Measurements from ENCODE around the gene ORAI2.

ORAI2 gene

DNA sequence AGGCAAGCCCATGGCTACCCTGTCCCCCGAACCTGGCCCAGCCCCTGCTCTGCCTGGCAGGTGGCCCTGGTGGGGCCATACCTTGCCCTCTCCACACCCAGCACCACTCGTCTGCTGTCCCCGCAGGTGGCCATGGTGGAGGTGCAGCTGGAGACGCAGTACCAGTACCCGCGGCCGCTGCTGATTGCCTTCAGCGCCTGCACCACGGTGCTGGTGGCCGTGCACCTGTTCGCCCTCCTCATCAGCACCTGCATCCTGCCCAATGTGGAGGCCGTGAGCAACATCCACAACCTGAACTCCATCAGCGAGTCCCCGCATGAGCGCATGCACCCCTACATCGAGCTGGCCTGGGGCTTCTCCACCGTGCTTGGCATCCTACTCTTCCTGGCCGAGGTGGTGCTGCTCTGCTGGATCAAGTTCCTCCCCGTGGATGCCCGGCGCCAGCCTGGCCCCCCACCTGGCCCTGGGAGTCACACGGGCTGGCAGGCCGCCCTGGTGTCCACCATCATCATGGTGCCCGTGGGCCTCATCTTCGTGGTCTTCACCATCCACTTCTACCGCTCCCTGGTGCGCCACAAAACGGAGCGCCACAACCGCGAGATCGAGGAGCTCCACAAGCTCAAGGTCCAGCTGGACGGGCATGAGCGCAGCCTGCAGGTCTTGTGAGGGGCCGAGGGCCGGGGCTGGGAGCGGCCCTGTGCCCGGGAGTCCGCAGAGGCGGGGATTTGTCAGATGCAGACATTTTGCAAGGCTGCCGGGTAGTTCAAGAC, 13.2 kb downstream of the ORAI2 start:
- DNase-seq (ENCODE audit: low read depth in 1 of 2, low spot score in 1 of 2): no peak
- no peak overlapping the region for H3K4me3 ChIP-seq (replicated peaks; ENCODE audit: insufficient read depth, low read length)
- no peaks in the 10 kb centered on the region for H3K27me3 ChIP-seq (ENCODE audit: insufficient read depth, poor library complexity, severe bottlenecking)
- TF ChIP-seq POLR2AphosphoS5 (IDR thresholded peaks at IDR 0.05; ENCODE audit: low read depth): 0 out of 2 replicates have a peak, but pooled peaks have one; percentile 31
- no peak for TF ChIP-seq SPI1 (IDR thresholded peaks at IDR 0.05; ENCODE audit: borderline replicate concordance, low read depth)
- TF ChIP-seq, protein P1, sequence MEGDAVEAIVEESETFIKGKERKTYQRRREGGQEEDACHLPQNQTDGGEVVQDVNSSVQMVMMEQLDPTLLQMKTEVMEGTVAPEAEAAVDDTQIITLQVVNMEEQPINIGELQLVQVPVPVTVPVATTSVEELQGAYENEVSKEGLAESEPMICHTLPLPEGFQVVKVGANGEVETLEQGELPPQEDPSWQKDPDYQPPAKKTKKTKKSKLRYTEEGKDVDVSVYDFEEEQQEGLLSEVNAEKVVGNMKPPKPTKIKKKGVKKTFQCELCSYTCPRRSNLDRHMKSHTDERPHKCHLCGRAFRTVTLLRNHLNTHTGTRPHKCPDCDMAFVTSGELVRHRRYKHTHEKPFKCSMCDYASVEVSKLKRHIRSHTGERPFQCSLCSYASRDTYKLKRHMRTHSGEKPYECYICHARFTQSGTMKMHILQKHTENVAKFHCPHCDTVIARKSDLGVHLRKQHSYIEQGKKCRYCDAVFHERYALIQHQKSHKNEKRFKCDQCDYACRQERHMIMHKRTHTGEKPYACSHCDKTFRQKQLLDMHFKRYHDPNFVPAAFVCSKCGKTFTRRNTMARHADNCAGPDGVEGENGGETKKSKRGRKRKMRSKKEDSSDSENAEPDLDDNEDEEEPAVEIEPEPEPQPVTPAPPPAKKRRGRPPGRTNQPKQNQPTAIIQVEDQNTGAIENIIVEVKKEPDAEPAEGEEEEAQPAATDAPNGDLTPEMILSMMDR (IDR thresholded peaks at IDR 0.05; ENCODE audit: insufficient read depth, low read length): no peak
- TF ChIP-seq, protein P2, sequence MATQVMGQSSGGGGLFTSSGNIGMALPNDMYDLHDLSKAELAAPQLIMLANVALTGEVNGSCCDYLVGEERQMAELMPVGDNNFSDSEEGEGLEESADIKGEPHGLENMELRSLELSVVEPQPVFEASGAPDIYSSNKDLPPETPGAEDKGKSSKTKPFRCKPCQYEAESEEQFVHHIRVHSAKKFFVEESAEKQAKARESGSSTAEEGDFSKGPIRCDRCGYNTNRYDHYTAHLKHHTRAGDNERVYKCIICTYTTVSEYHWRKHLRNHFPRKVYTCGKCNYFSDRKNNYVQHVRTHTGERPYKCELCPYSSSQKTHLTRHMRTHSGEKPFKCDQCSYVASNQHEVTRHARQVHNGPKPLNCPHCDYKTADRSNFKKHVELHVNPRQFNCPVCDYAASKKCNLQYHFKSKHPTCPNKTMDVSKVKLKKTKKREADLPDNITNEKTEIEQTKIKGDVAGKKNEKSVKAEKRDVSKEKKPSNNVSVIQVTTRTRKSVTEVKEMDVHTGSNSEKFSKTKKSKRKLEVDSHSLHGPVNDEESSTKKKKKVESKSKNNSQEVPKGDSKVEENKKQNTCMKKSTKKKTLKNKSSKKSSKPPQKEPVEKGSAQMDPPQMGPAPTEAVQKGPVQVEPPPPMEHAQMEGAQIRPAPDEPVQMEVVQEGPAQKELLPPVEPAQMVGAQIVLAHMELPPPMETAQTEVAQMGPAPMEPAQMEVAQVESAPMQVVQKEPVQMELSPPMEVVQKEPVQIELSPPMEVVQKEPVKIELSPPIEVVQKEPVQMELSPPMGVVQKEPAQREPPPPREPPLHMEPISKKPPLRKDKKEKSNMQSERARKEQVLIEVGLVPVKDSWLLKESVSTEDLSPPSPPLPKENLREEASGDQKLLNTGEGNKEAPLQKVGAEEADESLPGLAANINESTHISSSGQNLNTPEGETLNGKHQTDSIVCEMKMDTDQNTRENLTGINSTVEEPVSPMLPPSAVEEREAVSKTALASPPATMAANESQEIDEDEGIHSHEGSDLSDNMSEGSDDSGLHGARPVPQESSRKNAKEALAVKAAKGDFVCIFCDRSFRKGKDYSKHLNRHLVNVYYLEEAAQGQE (IDR thresholded peaks at IDR 0.05; ENCODE audit: insufficient replicate concordance, low read depth): no peak
- TF ChIP-seq GABPA (IDR thresholded peaks at IDR 0.05; ENCODE audit: low read depth): no peak
- no peak overlapping the region for H3K27ac ChIP-seq (replicated peaks)

DNA sequence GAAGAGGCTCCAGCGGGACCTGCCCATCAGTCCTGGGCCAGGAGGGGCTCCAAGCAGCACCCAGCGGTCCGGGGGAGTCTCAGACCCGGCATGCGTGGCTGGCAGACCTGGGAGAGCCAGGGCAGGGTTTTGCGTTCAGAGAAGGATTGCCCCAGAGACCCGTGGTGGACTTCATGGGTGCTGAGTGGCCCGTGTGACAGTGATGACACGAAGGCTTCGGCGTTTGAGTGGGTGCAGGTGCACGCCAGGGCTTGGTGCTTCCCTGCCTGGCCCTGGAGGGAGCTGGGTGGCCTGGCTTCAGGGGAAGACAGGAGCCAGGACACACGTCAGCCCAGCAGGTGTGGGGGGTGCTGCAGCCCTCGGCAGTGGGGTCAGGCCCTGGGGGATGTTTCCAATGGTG, 13.9 kb downstream of the ORAI2 start:
- Histone ChIP-seq H3K27ac (replicated peaks) (no peak overlapping the region), H3K27me3 (ENCODE audit: insufficient read depth, poor library complexity, severe bottlenecking) (no peaks in the 10 kb centered on the region), H3K4me3 (replicated peaks; ENCODE audit: insufficient read depth, low read length) (no peak overlapping the region)
- DNase-seq (ENCODE audit: low read depth in 1 of 2, low spot score in 1 of 2): no peak
- no peak for TF ChIP-seq GABPA (IDR thresholded peaks at IDR 0.05; ENCODE audit: low read depth)
- TF ChIP-seq SPI1 (IDR thresholded peaks at IDR 0.05; ENCODE audit: borderline replicate concordance, low read depth): no peak
- TF ChIP-seq, protein P2 (IDR thresholded peaks at IDR 0.05; ENCODE audit: insufficient replicate concordance, low read depth): no peak
- TF ChIP-seq, protein P1 (IDR thresholded peaks at IDR 0.05; ENCODE audit: insufficient read depth, low read length): no peak
- TF ChIP-seq POLR2AphosphoS5 (IDR thresholded peaks at IDR 0.05; ENCODE audit: low read depth): no peak

DNA sequence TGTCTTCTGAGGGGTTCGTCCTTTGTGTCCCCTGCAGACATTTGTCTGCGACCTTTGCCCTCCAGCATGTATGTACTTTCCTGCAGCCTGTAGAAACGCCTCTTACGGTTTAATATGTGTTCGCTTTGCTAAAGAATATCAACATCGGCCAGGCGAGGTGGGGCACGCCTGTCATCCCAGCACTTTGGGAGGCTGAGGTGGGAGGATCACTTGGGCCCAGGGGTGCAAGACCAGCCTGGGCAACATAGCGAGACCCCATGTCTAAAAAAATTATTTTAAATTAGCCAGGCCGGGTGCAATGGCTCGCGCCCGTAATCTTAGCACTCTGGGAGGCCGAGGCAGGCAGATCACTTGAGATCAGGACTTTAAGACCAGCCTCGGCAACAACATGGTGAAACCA, 15.8 kb downstream of the ORAI2 start:
- Histone ChIP-seq H3K4me3 (replicated peaks; ENCODE audit: insufficient read depth, low read length) (no peak overlapping the region), H3K27me3 (ENCODE audit: insufficient read depth, poor library complexity, severe bottlenecking) (no peaks in the 10 kb centered on the region), H3K27ac (replicated peaks) (no peak overlapping the region)
- DNase-seq (ENCODE audit: low read depth in 1 of 2, low spot score in 1 of 2): no peak
- TF ChIP-seq, protein P2 (IDR thresholded peaks at IDR 0.05; ENCODE audit: insufficient replicate concordance, low read depth): no peak
- TF ChIP-seq SPI1 (IDR thresholded peaks at IDR 0.05; ENCODE audit: borderline replicate concordance, low read depth): no peak
- TF ChIP-seq POLR2AphosphoS5 (IDR thresholded peaks at IDR 0.05; ENCODE audit: low read depth): no peak; the same call in 1 of the 2 replicates
- TF ChIP-seq GABPA (IDR thresholded peaks at IDR 0.05; ENCODE audit: low read depth): no peak
- TF ChIP-seq, protein P1 (IDR thresholded peaks at IDR 0.05; ENCODE audit: insufficient read depth, low read length): no peak
